ENCODE data around the gene ADAMTS9. TPM values are rescaled to one million over a fixed set of nuclear protein-coding genes. Genes with fewer than 3 reads are reported as not detected.

The ADAMTS9 gene
- total and polyA plus RNA-seq, 7 donors: 1.2 to 61.6 (median 16.1) TPM

DNA sequence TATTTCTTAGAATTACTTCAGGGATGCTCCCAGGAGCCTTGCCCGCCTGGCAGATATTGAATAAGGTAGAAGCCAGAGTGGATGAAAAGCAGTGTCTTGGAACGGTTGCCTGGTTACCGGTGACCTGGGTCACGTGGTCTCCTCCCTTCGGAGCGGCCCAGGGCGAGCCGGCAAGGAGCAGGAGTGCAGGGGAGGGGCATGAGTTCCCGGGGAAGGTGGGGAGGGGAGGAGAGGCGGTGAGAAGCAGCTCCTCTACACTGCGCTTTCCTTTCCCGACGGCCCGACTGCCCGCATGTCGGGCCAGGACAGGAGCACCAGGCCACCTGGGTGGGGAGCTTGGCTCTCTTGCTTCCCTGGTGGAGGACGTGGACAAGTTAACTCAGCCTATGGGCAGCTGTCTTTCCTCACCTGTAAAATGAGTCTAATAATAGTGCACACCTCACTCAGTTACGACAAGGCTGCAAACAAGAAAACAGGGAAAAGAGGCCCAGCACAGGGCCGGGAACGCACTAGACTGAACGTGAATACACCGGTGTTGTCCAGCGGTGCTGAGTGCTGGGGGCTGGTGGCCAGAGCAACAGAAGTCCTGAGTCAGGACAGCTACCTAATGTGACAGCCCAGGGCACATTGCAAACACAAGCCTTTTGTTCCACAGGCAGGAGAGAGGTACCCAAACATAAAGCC is 198.3 kb downstream of the ADAMTS9 start:
- WGBS, 2 donors: 15 to 26% methylated on average over 23 of the region's 23 CpGs
- no peaks in the 10 kb centered on the region for H3K9me3 ChIP-seq
- intact Hi-C loops (cut with DNase I): loop anchor here (10.0 kb wide), 1 partner anchor 225 kb away; no protein-coding TSS in a partner anchor

DNA sequence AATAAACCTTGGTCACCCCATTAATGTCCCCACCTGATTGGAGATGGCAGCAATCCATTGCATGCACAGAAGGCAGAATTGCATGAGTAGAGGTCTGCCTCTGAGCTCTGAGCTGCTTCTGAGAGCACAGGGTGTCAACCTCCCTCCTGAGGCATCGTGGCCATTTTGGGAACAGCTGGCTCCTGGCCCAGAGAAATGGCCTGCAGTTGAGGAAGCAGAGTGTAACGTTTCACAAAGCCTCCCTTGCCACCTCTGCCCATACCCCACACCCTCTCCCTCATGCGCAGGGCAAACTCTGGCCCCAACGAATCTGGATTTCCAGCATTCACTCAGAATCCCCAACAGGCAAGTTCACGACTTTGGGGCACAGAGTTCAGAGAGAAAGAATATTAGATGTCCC is 198.9 kb downstream of the ADAMTS9 start:
- intact Hi-C loops (cut with DNase I): loop anchor here (10.0 kb wide), 1 partner anchor 224 kb away; no protein-coding TSS in a partner anchor
- peaks cover 0 to 11% (median 5%) of the 10 kb centered on the region in 4 donors for H3K4me1 ChIP-seq
- H3K27me3 ChIP-seq: no peaks in the 10 kb centered on the region
- no peaks in the 10 kb centered on the region for H3K9me3 ChIP-seq
- peak overlapping the region in 3 of 4 donors; percentile 3 to 18 (median 7) for H3K4me3 ChIP-seq
- TF ChIP-seq, protein P1, sequence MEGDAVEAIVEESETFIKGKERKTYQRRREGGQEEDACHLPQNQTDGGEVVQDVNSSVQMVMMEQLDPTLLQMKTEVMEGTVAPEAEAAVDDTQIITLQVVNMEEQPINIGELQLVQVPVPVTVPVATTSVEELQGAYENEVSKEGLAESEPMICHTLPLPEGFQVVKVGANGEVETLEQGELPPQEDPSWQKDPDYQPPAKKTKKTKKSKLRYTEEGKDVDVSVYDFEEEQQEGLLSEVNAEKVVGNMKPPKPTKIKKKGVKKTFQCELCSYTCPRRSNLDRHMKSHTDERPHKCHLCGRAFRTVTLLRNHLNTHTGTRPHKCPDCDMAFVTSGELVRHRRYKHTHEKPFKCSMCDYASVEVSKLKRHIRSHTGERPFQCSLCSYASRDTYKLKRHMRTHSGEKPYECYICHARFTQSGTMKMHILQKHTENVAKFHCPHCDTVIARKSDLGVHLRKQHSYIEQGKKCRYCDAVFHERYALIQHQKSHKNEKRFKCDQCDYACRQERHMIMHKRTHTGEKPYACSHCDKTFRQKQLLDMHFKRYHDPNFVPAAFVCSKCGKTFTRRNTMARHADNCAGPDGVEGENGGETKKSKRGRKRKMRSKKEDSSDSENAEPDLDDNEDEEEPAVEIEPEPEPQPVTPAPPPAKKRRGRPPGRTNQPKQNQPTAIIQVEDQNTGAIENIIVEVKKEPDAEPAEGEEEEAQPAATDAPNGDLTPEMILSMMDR (IDR thresholded peaks at IDR 0.05): no peak
- no peak for TF ChIP-seq EP300 (IDR thresholded peaks at IDR 0.05)
- no peak for TF ChIP-seq POLR2AphosphoS5 (IDR thresholded peaks at IDR 0.05)
- no peak for TF ChIP-seq POLR2A (IDR thresholded peaks at IDR 0.05)
- DNase-seq: no peak
- 37 to 43% methylated on average over 5 of the region's 5 CpGs for WGBS, 2 donors
- H3K27ac ChIP-seq: no peak overlapping the region
- no peaks in the 10 kb centered on the region for H3K36me3 ChIP-seq

More for the DNA sequence above, 198.3 kb downstream of the ADAMTS9 start:
- Histone ChIP-seq H3K27me3 (no peaks in the 10 kb centered on the region), H3K36me3 (no peaks in the 10 kb centered on the region), H3K27ac (no peak overlapping the region), H3K4me1 (peaks cover 0 to 11% (median 5%) of the 10 kb centered on the region in 4 donors), H3K4me3 (peak overlapping the region in 3 of 4 donors; percentile 3 to 18 (median 7))
- TF ChIP-seq POLR2A (IDR thresholded peaks at IDR 0.05): no peak
- no peak for TF ChIP-seq EP300 (IDR thresholded peaks at IDR 0.05)
- TF ChIP-seq, protein P1 (IDR thresholded peaks at IDR 0.05): no peak
- TF ChIP-seq POLR2AphosphoS5 (IDR thresholded peaks at IDR 0.05): no peak
- peak; percentile 66 for DNase-seq

DNA sequence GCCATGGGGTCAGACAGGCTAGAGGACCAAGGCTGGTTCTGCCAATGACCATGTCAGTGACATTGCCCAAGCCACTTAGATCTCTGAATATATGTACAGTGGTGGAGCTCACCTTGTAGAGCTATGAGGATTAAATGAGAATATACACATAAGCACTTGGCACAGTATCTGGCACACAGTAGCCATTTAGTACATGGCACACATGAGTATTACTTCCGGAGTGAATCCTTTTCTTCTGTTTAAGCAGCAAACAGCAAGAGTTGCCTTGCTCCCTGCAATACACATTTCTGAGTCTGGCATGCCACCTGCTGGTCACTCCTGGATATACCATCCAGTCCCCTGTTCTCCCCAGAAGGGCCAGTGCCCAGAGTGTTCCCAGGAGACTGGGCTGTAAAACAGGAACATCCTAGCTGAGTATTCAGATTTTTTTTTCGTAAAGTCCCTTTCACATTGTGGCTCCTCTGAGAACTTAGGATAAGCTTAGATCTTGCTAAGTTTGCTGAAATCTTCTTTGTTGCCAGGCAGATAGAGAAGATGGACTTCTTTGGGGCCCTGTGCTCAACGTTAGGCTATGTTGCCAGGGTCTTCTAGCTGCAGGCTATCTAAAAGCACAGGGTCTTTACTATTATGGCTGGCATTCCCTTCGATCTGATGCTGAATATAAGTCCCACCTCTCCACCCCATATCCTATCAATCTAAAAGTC is 203.4 kb downstream of the ADAMTS9 start:
- H3K27me3 ChIP-seq: no peaks in the 10 kb centered on the region
- WGBS, 2 donors: 25 to 27% methylated on average over 4 of the region's 4 CpGs
- H3K9me3 ChIP-seq: no peaks in the 10 kb centered on the region
- peaks cover 0 to 9% (median 3%) of the 10 kb centered on the region in 4 donors for H3K4me1 ChIP-seq
- TF ChIP-seq POLR2A (IDR thresholded peaks at IDR 0.05): no peak
- TF ChIP-seq, protein P1 (IDR thresholded peaks at IDR 0.05): peak; percentile 80 to 90 (median 84)
- H3K4me3 ChIP-seq: no peak overlapping the region
- DNase-seq: peak; percentile 87
- H3K36me3 ChIP-seq: no peaks in the 10 kb centered on the region
- intact Hi-C loops (cut with DNase I): loop anchor here (1.0 to 10.0 kb wide), 3 partner anchors 85 to 454 kb away; no protein-coding TSS in a partner anchor
- no peak overlapping the region for H3K27ac ChIP-seq

DNA sequence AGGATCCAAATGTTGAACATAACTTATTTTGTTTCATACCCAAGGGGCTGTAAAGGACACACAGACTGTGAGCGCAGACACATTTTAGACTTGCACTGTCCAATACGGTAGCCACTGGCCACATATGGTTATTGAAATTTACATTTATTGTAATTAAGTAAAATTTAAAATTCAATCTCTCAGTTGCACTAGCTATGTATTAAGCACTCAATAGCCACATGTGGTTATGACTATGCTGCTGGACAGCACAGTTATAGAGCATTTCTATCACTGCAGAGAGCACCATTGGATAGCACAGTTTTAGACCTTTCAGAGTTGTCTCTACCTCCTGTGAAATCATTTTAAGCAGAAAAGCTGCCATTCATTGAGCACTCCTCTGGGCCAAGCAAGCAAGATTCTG is 204.3 kb downstream of the ADAMTS9 start:
- intact Hi-C loops (cut with DNase I): loop anchor here (10.0 kb wide), 1 partner anchor 219 kb away; no protein-coding TSS in a partner anchor
- WGBS, 2 donors: 92 to 93% methylated on average over 2 of the region's 2 CpGs
- no peak overlapping the region for H3K27ac ChIP-seq
- no peak for DNase-seq
- no peaks in the 10 kb centered on the region for H3K27me3 ChIP-seq
- no peaks in the 10 kb centered on the region for H3K9me3 ChIP-seq
- TF ChIP-seq POLR2A (IDR thresholded peaks at IDR 0.05) (no peak), POLR2AphosphoS5 (IDR thresholded peaks at IDR 0.05) (no peak), EP300 (IDR thresholded peaks at IDR 0.05) (no peak)
- TF ChIP-seq, protein P1 (IDR thresholded peaks at IDR 0.05): no peak
- H3K36me3 ChIP-seq: no peaks in the 10 kb centered on the region
- no peak overlapping the region for H3K4me3 ChIP-seq
- no peaks in the 10 kb centered on the region for H3K4me1 ChIP-seq

Data from sigmoid colon (tissue), 7 donors.